GM12801 (cell line): Measurements from ENCODE around the gene PLEKHG2.

Experiments
- CTCF ChIP-seq: IDR thresholded peaks from one replicate; pipeline ENCODE4 v1.5.1; 2011; ENCODE audit warnings: control low read depth; ENCODE audit not compliant: insufficient read length; ENCODE audit errors: extremely low read depth

Gene PLEKHG2

GRCh38 chr19:39406656-39407409 is 5.6 kb upstream of the PLEKHG2 start, which contains the start of gene ZFP36:
Gene ZFP36 (plus strand): TSS chr19:39406847. CDS start chr19:39406905, 58 bp downstream.
- no peak for TF ChIP-seq CTCF

- TF ChIP-seq CTCF = no peak
Observed at GRCh38 chr19:39407410-39407659, 5.1 kb upstream of the PLEKHG2 start.

- TF ChIP-seq CTCF = no peak
Observed at GRCh38 chr19:39407660-39408391, 4.6 kb upstream of the PLEKHG2 start.

GRCh38 chr19:39408392-39409207 is 3.9 kb upstream of the PLEKHG2 start:
- TF ChIP-seq CTCF = no peak

- TF ChIP-seq CTCF = no peak
Observed at GRCh38 chr19:39409208-39410016, 3.1 kb upstream of the PLEKHG2 start.

GRCh38 chr19:39410017-39410830 is 2.2 kb upstream of the PLEKHG2 start:
- TF ChIP-seq CTCF = no peak
